Superior temporal gyrus (tissue), 1 donor: ENCODE data around the gene EFCAB8.
"Not testable (repeated sequence)": the region's sequence is repeated elsewhere in the genome, so short reads cannot be mapped to it uniquely, and the experiment has no call there.

Source experiments
- DNase-seq: peaks from one replicate; pipeline ENCODE4 v3.0.0-alpha.2; 2016; ENCODE audit errors: extremely low spot score

EFCAB8 gene

DNA sequence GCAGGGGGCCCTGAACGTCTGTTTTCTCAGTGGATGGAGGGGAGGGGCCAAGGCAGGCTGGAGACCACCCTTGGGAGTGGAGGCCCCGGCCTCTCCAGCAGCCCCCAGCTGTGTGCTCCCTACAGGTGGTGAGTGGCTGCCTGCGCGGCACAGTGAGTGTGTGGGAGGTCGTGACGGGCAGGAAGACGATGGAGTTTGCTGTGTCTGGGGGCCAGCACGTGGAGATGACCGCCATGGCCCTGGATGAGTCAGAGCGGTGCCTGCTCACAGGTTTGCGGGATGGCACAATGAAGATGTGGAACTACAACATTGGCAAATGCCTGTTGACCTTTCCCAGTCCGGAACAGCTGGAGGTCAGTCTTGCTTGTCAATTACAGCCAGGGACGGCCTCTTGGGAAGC, 52.6 kb downstream of the EFCAB8 start:
- DNase-seq: no peak

GRCh38 chr20:32912688-32913087, 54.0 kb downstream of the EFCAB8 start:
- no peak for DNase-seq

GRCh38 chr20:32914031-32914430, 55.3 kb downstream of the EFCAB8 start:
- DNase-seq: no peak

DNA sequence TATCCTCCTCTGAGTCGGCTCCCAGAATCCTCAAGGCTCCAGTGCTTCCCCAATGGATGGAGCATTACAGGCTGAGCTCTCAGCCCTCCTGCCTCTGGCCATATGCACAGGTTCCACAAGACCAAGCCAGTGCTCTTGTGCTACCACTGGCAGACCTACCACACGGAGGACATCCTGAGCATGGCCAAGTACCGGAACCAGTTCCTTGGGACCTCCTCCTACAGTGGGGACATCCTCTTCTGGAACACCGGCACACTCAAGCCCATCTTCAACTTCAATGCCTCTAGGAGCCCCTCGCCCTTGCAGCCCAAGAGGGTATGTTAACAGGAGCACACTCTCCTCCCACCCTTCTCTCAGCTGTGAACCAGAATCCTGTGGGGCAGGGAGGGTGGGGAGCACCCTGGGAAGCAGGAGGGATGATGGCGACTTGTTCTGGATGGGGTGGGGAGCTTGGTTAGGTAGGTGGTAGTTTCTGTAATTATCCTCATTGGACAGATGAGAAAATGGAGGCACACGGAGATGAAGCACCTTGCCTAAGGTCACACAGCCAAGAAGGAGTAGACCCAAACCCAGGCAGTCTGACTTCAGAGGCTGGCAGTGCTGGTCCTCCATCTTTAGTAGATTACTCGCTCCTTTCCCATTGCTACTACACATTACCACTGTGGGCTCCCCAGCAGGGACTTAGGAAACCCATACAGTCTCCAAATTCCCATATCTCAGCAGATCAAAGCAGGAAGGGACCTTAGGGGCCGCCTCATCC, 58.6 kb downstream of the EFCAB8 start:
- DNase-seq: no peak

- DNase-seq: no peak
Measured at GRCh38 chr20:32918296-32918695, 59.6 kb downstream of the EFCAB8 start.

DNA sequence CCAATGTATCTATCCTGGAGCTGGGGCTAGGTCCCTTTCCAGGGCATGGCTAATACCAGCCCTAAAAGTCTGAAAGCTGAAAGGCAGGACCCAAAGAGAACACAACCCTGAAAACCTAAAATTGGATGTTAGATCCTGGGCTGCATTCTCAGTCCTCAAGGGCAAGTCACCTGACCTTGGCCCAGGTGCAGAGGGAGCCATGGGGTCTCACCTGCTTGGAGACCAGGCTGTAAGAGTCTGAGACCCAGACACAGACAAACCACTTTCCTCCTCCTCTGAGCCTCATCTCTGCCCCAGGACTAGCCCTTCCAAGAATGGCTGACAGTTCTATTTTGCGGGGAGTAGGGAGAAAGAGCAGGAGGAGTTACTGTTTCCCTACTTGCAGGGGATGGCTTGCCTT, 60.0 kb downstream of the EFCAB8 start:
- DNase-seq: no peak

DNA sequence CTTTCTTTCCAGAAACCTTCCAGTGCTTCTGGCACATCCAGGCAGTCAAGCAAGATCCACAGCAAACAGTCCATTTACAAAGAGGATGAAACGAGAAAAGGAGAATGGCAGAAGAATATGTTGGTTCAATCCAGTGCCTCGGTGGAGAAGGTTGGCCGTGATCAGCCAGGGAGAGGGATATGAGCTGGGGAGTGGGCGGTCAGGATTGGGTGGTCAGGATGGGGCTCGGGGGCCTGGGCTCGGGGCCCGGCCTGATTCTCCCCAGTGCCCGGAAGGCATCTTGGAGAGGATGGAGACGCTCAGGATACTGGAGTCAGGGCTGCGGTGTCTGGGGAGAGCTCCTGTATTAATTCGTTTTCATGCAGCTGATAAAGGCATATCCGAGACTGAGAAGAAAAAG, 61.3 kb downstream of the EFCAB8 start:
- DNase-seq: no peak

- DNase-seq: no peak
Measured at GRCh38 chr20:32920530-32921298, 62.0 kb downstream of the EFCAB8 start.

- no peak for DNase-seq
Measured at GRCh38 chr20:32922466-32922865, 63.7 kb downstream of the EFCAB8 start.

DNA sequence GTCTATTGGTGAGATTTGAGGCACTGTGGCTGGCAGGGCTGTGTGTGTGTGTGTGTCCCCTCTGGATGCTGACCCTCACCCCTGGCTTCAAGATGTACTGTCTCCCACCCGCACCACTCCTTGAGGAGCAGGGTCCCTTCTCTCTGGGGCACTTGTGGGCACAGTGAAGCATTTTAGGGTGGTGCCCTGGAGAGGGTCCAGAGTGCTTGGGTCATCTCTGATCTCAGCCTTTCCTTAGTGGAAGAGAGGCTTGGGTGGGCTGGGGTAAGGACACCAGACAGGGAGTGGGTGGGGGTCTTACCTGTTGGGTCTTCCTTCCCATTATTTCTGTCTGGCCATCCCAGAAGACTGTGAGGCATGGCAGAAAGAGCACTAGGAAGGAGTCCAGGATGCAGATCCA, 66.1 kb downstream of the EFCAB8 start:
- DNase-seq: no peak

GRCh38 chr20:32925481-32926196, 66.9 kb downstream of the EFCAB8 start:
- DNase-seq: no peak

DNA sequence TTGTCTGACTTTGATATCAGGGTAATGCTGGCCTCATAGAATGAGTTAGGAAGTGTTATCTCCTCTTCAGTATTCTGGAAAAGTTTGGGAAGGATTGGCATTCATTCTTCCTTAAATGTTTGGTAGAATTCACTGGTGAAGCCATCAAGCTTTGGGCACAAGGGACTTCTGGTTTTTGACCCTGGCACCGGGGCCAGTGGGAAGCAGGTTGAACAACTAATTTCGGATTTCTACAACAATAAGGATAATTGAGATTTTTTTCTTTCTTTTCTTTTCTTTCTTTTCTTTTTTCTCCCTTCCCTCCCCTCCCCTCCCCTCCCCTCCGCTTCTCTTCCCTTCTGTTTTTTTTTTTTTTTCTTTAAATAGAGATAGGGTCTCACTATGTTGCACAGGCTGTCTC, 70.4 kb downstream of the EFCAB8 start:
- no peak for DNase-seq

DNA sequence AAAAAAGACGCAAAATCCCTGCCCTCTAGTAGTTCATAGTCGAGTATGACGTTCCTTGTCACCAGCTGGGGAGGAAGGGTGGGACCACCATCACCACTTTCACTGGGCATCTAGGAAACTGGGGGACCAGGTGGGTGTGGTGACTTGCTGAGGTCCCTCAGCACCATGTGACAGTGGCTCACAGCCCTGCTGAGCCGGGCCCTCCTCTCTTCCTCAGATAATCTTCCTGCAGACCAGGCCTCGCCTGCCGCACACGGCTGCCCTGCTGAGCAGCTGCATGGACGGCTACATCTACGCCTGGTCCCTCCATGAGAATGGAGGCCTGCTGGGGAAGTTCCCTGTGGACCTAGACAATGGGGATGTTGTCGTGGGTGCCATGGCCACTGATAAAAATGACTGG, 71.5 kb downstream of the EFCAB8 start:
- no peak for DNase-seq

GRCh38 chr20:32930701-32931100, 72.0 kb downstream of the EFCAB8 start:
- DNase-seq: no peak

GRCh38 chr20:32934580-32934979, 75.9 kb downstream of the EFCAB8 start:
- DNase-seq: no peak

GRCh38 chr20:32941155-32941885, 82.6 kb downstream of the EFCAB8 start:
- no peak for DNase-seq

- no peak for DNase-seq
Measured at GRCh38 chr20:32943490-32944052, 84.8 kb downstream of the EFCAB8 start.

- DNase-seq: no peak
Measured at GRCh38 chr20:32945710-32946221, 87.0 kb downstream of the EFCAB8 start.

GRCh38 chr20:32946629-32947028, 87.9 kb downstream of the EFCAB8 start:
- no peak for DNase-seq

GRCh38 chr20:32950539-32950938, 91.8 kb downstream of the EFCAB8 start:
- not testable (repeated sequence) for DNase-seq

GRCh38 chr20:32957459-32957858, 98.7 kb downstream of the EFCAB8 start:
- no peak for DNase-seq
